Brain microvascular endothelial cell (primary cell): ENCODE results near the gene MECR.

Source experiments
- DNase-seq: peaks from one replicate; pipeline ENCODE4 v3.0.0-alpha.2; 2020
- H3K27ac ChIP-seq: fragments of 250-450 bp; sonication (Bioruptor Pico); 2 replicates; pipeline ENCODE4 v1.5.1; 2020; ENCODE audit warnings: mild to moderate bottlenecking, moderate library complexity
- H3K27me3 ChIP-seq: fragments of 250-450 bp; sonication (Bioruptor Pico); replicated peaks from 2 replicates; pipeline ENCODE4 v1.5.1; 2020; ENCODE audit warnings: mild to moderate bottlenecking
- H3K36me3 ChIP-seq: fragments of 250-450 bp; sonication (Bioruptor Pico); replicated peaks from 2 replicates; pipeline ENCODE4 v1.5.1; 2020; ENCODE audit warnings: mild to moderate bottlenecking
- H3K4me3 ChIP-seq: 2 replicates; pipeline ENCODE4 v1.5.1; 2011; ENCODE audit warnings: low read depth, mild to moderate bottlenecking, control low read depth, low read length, moderate library complexity
- in situ Hi-C: cut with HindIII; loops from 2 replicates; pipeline ENCODE4 v1.10.0; 2017; ENCODE audit warnings: low sequenced_read_pairs, low pct_ligation_motif_present
- TF ChIP-seq, protein P1 (sequence below): IDR thresholded peaks from 2 replicates; pipeline ENCODE4 v1.5.1; 2011; ENCODE audit warnings: low read depth, mild to moderate bottlenecking, moderate library complexity, low read length, control low read depth, inconsistent platforms; ENCODE audit errors: missing control alignments

MECR gene

DNA sequence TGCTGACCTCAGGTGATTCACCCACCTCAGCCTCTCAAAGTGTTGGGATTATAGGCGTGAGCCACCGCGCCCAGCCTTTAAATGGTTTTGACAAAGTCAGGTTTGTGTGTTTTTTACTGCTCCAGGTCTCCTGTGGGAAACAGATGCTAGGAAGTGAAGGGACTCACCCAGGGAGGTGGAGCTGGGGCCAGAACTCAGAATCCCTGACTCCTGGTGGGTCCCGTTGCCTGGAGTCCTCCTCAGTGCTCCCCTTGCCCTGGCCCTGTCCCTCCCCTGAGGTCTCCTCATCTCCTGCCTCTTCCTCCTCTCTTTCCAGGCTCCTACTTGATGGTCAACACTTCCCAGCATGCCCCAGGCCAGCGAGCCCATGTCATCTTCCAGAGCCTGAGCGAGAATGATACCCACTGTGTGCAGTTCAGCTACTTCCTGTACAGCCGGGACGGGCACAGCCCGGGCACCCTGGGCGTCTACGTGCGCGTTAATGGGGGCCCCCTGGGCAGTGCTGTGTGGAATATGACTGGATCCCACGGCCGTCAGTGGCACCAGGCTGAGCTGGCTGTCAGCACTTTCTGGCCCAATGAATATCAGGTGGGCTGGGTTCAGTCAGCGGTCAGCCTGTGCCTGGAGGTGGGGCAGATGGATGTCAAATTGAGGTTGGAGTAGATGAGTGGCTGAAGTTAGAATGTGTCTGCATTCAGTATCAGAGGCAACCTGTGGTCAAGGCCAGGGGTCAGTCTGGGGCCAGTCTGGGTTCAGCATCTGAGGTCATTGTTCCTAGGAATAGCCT is 27.6 kb upstream of the MECR start:
- no peak overlapping the region for H3K4me3 ChIP-seq
- no peaks in the 10 kb centered on the region for H3K27me3 ChIP-seq
- TF ChIP-seq, protein P1, sequence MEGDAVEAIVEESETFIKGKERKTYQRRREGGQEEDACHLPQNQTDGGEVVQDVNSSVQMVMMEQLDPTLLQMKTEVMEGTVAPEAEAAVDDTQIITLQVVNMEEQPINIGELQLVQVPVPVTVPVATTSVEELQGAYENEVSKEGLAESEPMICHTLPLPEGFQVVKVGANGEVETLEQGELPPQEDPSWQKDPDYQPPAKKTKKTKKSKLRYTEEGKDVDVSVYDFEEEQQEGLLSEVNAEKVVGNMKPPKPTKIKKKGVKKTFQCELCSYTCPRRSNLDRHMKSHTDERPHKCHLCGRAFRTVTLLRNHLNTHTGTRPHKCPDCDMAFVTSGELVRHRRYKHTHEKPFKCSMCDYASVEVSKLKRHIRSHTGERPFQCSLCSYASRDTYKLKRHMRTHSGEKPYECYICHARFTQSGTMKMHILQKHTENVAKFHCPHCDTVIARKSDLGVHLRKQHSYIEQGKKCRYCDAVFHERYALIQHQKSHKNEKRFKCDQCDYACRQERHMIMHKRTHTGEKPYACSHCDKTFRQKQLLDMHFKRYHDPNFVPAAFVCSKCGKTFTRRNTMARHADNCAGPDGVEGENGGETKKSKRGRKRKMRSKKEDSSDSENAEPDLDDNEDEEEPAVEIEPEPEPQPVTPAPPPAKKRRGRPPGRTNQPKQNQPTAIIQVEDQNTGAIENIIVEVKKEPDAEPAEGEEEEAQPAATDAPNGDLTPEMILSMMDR = no peak
- H3K36me3 ChIP-seq = no peaks in the 10 kb centered on the region
- no peak overlapping the region for H3K27ac ChIP-seq
- DNase-seq = no peak
- in situ Hi-C loops = no loop called here

DNA sequence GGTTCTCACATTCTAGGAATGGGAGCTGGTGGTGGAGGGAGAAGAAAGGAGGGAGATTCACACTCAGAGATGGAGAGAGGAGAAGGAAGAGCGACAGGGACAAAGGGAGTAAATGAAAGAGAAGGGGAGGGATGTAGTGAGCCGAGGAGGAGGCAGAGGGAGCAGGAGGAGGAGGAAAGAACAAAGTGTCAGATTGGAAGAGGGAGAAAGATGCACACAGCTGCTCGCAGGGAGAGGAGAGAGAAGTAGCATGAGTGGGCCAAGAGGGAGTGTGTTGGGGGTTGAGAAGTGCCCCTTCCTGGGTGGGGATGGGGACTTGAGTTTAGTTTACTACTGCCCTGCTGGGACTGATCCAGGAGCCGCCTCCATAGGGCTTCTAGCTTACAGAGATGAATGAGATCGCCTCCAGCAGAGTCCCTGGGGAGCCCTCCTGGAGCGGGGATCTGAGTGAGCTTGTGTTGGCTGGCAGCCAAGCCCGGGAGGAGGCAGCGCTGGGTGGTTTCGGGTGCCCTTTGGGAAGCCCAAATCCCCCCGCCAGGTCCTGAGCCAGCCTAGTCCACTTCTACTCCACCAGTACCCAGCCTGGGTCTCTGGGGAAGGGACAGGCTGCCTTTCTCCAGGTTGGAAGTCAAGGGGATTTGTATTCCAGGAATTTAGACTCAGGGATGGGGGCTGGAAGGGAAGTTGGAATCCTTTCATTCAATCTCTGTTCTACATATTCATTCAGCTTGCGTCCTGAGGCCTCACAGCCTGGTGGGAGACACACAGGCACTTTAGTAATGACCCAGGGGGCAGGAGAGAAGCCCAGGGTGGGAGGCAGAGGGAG is 26.5 kb upstream of the MECR start:
- DNase-seq = peak; percentile 53
- Histone ChIP-seq H3K27me3 (no peaks in the 10 kb centered on the region), H3K36me3 (no peaks in the 10 kb centered on the region), H3K27ac (no peak overlapping the region), H3K4me3 (no peak overlapping the region)
- TF ChIP-seq, protein P1 = no peak
- in situ Hi-C loops = no loop called here

DNA sequence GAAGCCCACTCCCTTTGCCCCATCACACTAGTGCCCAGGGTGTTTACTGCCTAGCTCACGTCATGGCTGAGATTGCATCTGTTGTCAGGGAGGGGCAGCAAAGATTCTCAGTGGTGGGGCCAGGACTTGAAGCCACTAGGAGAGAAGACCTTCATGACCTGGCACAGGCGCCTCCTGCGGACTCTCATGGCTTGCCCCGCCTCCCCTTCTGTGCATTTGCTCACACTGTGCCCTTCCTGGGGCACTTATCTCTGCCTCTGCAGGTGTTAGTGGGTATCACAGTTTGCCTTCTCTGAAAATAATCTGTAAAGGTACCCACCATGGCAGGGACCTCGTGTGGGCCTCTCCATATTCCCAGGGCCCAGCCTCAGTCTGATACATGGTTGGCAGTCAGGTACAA is 25.7 kb upstream of the MECR start:
- Histone ChIP-seq H3K27me3 (no peaks in the 10 kb centered on the region), H3K27ac (no peak overlapping the region), H3K36me3 (no peaks in the 10 kb centered on the region), H3K4me3 (no peak overlapping the region)
- in situ Hi-C loops = no loop called here
- no peak for DNase-seq
- TF ChIP-seq, protein P1 = no peak

DNA sequence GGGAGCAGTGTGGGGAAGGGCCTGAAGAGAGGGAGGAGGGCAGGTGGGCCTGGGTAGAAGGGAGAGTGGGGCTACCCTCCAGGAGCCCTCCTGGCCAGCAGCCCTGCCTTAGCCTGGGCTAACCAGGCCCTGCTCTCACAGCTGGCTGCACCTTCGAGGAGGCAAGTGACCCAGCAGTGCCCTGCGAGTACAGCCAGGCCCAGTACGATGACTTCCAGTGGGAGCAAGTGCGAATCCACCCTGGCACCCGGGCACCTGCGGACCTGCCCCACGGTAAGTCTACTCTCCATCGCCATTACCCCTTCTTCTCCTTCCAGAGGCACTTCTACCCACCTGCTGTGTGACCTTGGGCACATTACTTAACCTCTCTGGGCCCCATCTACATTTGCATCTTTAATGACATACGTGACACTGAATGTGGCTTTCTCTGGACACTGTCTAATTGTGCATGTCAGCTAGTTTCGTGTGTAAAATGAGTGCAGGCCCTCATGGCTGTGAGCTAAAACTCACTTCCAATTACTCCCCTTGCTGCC is 24.5 kb upstream of the MECR start:
- no peaks in the 10 kb centered on the region for H3K36me3 ChIP-seq
- H3K27ac ChIP-seq = no peak overlapping the region
- TF ChIP-seq, protein P1 = no peak
- H3K27me3 ChIP-seq = no peaks in the 10 kb centered on the region
- H3K4me3 ChIP-seq = no peak overlapping the region
- no peak for DNase-seq
- in situ Hi-C loops = no loop called here

DNA sequence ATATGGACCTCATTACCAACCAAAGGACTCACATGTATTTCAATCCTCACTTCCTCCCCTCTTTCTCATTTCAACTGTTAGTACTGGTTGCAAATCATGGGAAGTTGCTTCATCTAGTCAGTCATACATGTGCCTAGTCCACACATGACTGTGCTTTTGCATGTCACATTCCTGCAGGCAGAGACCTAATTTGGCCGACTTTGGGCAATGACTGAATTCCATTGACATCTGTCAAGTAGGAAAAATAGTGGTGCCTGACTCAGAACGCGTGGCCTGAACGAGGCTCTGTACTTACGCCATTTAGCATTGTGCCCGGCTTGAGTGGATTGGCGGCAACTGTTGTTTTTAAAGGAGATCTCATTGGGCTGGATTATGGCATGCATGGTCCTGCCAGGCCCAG is 23.6 kb upstream of the MECR start:
- no peak overlapping the region for H3K4me3 ChIP-seq
- TF ChIP-seq, protein P1 = no peak
- in situ Hi-C loops = no loop called here
- no peaks in the 10 kb centered on the region for H3K36me3 ChIP-seq
- DNase-seq = peak; percentile 32
- no peaks in the 10 kb centered on the region for H3K27me3 ChIP-seq
- H3K27ac ChIP-seq = no peak overlapping the region
